ENCODE results near the gene RILPL1.
"Not testable (repeated sequence)": the region's sequence is repeated elsewhere in the genome, so short reads cannot be mapped to it uniquely, and the experiment has no call there.

Gene RILPL1

GRCh38 chr12:123530668-123531067 lies 2.9 kb downstream of the RILPL1 start:
- no peak for DNase-seq

GRCh38 chr12:123529686-123530085 lies 3.8 kb downstream of the RILPL1 start:
- DNase-seq: no peak

- no peak for DNase-seq
These were observed 4.7 kb downstream of the RILPL1 start for GRCh38 chr12:123528858-123529257.

- DNase-seq: no peak
These were observed 6.9 kb downstream of the RILPL1 start for GRCh38 chr12:123526542-123527080.

- DNase-seq: no peak
These were observed 9.1 kb downstream of the RILPL1 start for GRCh38 chr12:123524378-123524777.

GRCh38 chr12:123523518-123523917 lies 10.0 kb downstream of the RILPL1 start:
- no peak for DNase-seq

- DNase-seq: no peak
These were observed 11.4 kb downstream of the RILPL1 start for GRCh38 chr12:123522164-123522563.

- DNase-seq: no peak
These were observed 12.7 kb downstream of the RILPL1 start for GRCh38 chr12:123520567-123521474.

GRCh38 chr12:123519141-123520001 lies 14.1 kb downstream of the RILPL1 start:
- peak; percentile 51 for DNase-seq

- no peak for DNase-seq
These were observed 17.2 kb downstream of the RILPL1 start for GRCh38 chr12:123516216-123516780.

GRCh38 chr12:123514582-123515221 lies 18.8 kb downstream of the RILPL1 start:
- DNase-seq: not testable (repeated sequence)

- DNase-seq: no peak
These were observed 19.7 kb downstream of the RILPL1 start for GRCh38 chr12:123513805-123514204.

- DNase-seq: no peak
These were observed 20.5 kb downstream of the RILPL1 start for GRCh38 chr12:123512838-123513665.

GRCh38 chr12:123506843-123507236 lies 26.7 kb downstream of the RILPL1 start:
- DNase-seq: no peak

- no peak for DNase-seq
These were observed 27.3 kb downstream of the RILPL1 start for GRCh38 chr12:123506059-123506842.

GRCh38 chr12:123502163-123502704 lies 31.3 kb downstream of the RILPL1 start:
- DNase-seq: no peak

GRCh38 chr12:123499332-123499731 lies 34.2 kb downstream of the RILPL1 start:
- DNase-seq: no peak

- no peak for DNase-seq
These were observed 35.2 kb downstream of the RILPL1 start for GRCh38 chr12:123498126-123498825.

GRCh38 chr12:123497065-123497464 lies 36.5 kb downstream of the RILPL1 start:
- DNase-seq: no peak

All from fibroblast of skin of abdomen (primary cell).